Measurements from ENCODE around the gene LAIR1.

- TF ChIP-seq CTCF (IDR thresholded peaks at IDR 0.05) (no peak), POLR2A (IDR thresholded peaks at IDR 0.05) (no peak)
Measured at GRCh38 chr19:54325631-54326030, 39.1 kb downstream of the LAIR1 start.

All from adrenal gland (tissue), 5 donors.